Prostate gland (tissue), 2 donors: ENCODE data around the gene PRPF38B.

Source experiments
- POLR2A ChIP-seq: fragments of 450-650 bp; IDR thresholded peaks from one replicate; pipeline ENCODE4 v1.6.1; 2016; ENCODE audit warnings: antibody characterized with exemption, mild to moderate bottlenecking
- POLR2AphosphoS5 ChIP-seq: sonication (generic); formaldehyde crosslinking; IDR thresholded peaks from one replicate; pipeline ENCODE4 v1.6.1; 2017; ENCODE audit warnings: antibody characterized with exemption
- TF ChIP-seq, protein P1 (sequence below), 4 experiments: fragments of 200-600 bp in 2 of 4; fragments of 450-650 bp in 2 of 4; sonication (generic) in 2 of 4; IDR thresholded peaks; 1 replicate in 3 of 4; 2 replicates in 1 of 4; pipeline ENCODE4 v1.5.1; 2016 to 2019; ENCODE audit warnings: antibody characterized with exemption in 4 of 4, mild to moderate bottlenecking in 2 of 4, moderate library complexity in 2 of 4

DNA sequence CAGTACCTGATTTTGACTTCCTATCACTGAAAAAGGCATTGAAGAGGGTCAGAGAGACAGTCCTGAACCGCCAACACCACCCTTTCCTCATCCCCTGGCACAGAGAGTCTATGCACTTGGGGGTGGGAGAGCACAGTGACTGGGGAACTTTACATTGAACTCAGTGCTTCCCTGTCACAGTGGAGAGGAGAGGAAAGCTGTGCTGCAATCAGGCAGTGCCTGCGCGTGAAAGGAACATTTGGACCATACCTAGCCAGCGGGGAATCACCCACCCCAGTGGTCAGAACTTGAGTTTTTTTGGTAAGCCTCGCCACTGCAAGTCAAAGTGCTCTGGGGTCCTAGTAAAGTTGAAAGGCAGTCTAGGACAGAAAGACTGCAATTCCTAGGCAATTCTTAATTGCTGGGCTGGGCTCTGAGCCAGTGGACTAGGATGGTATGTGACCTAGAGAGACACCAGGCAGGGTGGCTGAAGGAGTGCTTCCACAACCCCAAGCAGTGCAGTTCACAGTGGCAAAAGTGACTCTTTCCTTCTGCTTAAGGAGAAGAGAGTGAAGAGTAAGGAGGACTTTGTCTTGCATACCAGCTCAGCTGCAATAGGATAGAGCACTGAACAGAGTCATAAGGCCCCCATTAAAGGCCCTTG is 21.9 kb upstream of the PRPF38B start:
- TF ChIP-seq, protein P1, sequence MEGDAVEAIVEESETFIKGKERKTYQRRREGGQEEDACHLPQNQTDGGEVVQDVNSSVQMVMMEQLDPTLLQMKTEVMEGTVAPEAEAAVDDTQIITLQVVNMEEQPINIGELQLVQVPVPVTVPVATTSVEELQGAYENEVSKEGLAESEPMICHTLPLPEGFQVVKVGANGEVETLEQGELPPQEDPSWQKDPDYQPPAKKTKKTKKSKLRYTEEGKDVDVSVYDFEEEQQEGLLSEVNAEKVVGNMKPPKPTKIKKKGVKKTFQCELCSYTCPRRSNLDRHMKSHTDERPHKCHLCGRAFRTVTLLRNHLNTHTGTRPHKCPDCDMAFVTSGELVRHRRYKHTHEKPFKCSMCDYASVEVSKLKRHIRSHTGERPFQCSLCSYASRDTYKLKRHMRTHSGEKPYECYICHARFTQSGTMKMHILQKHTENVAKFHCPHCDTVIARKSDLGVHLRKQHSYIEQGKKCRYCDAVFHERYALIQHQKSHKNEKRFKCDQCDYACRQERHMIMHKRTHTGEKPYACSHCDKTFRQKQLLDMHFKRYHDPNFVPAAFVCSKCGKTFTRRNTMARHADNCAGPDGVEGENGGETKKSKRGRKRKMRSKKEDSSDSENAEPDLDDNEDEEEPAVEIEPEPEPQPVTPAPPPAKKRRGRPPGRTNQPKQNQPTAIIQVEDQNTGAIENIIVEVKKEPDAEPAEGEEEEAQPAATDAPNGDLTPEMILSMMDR (IDR thresholded peaks at IDR 0.05), result no peak
- TF ChIP-seq POLR2A, result no peak
- no peak for TF ChIP-seq POLR2AphosphoS5
